Erythroblast (primary cell): Measurements from ENCODE around the gene PRPF6.

Experiments
- DNase-seq, 2 experiments: peaks; one replicate each; lab custom pipeline; 2025; lab: John Stamatoyannopoulos, UW
- GATA1 ChIP-seq: IDR thresholded peaks from 2 replicates; pipeline ENCODE4 v1.6.1; 2011; ENCODE audit warnings: low read depth, mild to moderate bottlenecking, control low read depth, low read length, moderate library complexity
- POLR2A ChIP-seq: IDR thresholded peaks from 2 replicates; pipeline ENCODE4 v1.6.1; 2011; ENCODE audit warnings: mild to moderate bottlenecking, low read length

PRPF6 gene

GRCh38 chr20:64015635-64016034 lies 34.7 kb downstream of the PRPF6 start:
- TF ChIP-seq POLR2A (no peak), GATA1 (no peak)
- DNase-seq: no peak

DNA sequence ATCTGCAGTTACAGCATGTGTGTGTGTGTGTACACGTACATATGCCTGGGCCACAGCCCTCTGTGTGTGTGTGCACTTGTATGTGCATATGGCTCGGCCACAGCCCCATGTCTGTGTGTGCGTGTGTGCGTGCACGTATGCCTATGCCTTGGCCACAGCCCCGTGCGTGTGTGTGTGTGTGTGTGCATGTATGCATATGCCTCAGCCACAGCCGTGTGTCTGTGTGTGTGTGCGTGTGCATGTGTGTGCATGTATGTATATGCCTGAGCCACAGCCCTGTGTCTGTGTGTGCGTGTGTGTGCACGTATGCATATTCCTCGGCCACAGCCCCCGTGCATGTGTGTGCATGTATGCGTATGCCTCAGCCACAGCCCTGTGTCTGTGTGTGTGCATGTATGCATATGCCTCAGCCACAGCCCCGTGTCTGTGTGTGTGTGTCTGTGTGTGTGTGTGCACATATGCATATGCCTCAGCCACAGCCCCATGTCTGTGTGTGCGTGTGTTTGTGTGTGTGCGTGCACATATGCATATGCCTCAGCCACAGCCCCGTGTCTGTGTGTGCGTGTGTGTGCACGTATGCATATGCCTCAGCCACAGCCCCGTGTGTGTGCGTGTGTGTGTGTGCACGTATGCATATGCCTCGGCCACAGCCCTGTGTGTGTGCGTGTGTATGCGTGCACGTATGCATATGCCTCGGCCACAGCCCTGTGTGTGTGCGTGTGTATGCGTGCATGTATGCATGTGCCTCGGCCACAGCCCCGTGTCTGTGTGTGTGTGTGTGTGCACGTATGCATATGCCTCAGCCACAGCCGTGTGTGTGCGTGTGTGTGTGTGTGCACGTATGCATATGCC lies 40.4 kb downstream of the PRPF6 start:
- TF ChIP-seq POLR2A (no peak), GATA1 (no peak)
- DNase-seq: no peak

GRCh38 chr20:64022671-64023360 lies 41.9 kb downstream of the PRPF6 start:
- TF ChIP-seq GATA1: no peak
- TF ChIP-seq POLR2A: no peak
- no peak for DNase-seq

DNA sequence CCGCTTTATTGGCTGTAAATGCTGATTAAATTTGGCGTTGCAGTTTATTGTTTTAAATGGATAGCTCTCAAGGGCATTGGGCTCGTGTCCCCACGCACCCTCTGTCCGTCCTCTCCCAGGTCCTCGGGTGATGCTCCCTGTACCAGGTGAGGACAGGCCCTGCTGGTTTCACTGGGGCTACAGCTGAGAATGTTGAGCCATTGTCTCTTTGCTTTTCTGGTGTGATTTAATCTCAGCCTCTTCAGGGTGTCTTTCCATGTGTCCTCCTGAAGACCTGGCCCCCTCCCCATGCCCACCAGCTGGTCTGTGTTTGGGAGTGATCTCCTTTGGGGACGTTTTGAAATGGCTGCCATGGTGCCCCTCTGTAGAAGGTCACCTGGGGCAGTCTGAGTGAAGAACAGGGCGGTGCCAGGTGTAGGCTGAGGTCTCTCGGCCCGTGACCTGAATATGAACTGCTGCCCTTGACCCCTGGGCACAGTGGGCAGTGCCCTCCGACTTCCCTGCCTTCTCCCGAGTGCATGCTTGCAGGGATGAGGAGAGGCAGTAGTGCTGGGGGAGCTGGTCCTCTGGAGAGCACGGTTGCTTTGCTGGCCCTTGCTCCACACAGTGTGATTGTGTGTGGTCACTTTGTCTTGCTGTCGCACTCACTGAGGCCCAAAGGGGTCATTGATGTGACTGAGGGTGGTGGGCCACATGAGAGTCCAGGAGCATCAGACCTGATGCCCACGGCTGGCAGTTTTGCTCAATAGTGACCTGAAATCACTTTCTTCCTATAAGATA lies 42.6 kb downstream of the PRPF6 start:
- TF ChIP-seq POLR2A: no peak
- no peak for TF ChIP-seq GATA1
- DNase-seq: no peak

GRCh38 chr20:64024141-64024990 lies 43.4 kb downstream of the PRPF6 start:
- no peak for DNase-seq
- TF ChIP-seq GATA1: no peak
- TF ChIP-seq POLR2A: no peak

DNA sequence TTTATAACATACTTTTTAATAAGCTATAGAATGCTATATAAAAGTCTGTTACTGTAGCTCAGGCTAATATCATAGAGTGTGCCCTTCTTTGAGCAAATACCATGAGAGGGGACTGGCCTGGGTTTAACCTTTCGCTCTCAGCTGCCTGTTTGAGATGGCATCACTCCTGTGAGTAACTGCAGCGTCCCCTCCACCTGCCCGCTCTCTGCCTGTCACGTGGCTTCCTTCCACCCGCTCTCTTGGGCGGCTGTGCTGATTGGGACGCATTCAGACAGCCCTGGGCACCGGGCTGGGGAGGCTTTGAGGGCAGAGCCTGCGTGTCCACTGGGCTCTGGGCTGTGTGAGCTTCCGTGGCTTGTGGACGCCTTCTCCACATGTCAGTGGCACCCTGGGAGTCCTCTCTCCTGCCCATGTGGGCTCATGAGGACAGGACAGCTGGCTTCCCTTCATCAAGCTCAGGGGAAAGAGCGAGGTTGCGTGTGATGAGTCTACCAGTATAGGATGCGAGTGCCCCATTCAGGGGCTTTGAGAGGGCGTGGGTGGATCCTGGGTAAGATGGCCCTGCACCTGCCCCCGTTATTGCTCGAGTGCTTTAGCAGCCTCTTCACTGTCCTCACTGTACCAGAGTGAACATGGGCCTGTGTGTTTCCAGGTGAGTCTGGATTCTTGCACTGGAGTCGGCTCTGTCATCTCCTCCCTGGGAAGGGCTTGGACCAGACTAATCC lies 44.3 kb downstream of the PRPF6 start:
- TF ChIP-seq GATA1: no peak
- no peak for TF ChIP-seq POLR2A
- DNase-seq: no peak

DNA sequence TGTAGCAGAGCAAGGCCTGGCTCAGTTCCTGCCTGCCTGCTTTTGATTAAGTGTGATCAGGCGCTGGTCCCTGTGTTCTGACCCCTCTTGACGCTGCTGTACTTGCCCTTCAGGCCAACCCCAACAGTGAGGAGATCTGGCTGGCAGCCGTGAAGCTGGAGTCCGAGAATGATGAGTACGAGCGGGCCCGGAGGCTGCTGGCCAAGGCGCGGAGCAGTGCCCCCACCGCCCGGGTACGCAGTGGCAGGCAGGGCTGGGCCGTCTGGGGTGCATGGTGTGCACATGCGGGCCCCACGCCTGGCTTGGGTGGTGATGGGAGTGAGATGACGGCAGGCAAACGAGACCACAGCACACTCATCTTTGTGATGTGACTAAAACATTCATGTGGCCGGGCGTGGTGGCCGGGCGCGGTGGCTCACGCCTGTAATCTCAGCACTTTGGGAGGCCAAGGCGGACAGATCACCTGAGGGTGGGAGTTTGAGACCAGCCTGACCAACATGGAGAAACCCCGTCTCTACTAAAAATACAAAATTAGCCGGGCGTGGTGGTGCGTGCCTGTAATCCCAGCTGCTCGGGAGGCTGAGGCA lies 45.0 kb downstream of the PRPF6 start:
- no peak for DNase-seq
- TF ChIP-seq GATA1 (no peak), POLR2A (no peak)

DNA sequence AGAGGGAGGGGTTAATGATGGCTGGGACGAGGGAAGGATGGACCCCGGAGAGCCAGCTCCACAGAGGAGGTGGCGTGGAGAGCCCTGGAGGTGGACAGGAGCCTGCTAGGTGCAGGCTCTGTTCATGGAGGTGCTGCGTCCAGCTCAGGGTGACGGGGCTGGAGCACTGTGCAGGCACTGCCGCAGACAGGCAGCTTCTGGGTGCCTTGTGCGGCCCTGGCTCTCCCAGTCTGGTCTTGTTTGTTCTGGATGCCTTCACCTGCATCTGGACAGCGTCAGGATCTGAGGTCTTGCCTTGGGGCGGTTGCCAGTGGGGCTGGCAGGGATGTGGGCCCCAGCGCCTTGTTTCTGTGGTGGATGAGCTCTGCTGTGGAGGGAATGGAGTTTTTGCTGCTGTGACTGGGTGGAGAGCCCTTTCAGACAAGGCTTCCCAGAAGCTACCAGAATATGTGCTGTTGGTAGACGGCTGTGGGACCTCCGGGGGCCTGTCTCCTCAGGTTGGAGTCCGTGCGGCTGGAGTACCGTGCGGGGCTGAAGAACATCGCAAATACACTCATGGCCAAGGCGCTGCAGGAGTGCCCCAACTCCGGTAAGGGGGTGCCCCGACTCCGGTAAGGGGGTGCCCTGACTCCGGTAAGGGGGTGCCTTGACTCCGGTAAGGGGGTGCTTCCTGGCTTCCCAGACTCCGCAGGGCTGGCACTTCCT lies 47.2 kb downstream of the PRPF6 start:
- TF ChIP-seq POLR2A (no peak), GATA1 (no peak)
- no peak for DNase-seq

DNA sequence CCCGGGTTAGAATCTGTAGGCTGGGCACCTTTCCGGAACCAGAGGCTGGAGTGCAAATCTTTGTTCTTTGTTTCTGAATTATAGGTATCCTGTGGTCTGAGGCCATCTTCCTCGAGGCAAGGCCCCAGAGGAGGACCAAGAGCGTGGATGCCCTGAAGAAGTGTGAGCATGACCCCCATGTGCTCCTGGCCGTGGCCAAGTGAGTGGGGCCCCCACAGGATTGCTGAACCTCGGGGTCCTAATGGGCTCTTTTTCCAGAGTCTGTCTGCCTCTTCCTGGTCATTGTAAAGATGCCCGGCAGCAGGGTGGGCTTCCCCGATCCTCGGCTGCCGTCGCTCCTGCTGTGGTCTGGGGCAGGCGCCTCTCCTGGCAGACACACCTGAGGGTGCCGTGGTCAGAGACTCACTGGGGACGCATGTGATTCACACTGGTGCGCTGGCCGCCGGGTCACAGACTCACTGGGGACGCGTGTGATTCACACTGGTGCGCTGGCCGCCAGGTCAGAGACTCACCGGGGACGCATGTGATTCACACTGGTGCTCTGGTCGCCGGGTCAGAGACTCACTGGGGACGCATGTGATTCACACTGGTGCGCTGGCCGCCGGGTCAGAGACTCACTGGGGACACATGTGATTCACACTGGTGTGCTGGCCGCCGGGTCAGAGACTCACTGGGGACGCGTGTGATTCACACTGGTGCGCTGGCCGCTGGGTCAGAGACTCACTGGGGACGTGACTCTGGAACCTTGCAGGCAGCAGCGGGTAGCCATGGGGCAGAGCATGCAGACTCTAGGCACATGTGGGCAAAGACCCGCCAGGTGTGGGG lies 48.6 kb downstream of the PRPF6 start:
- no peak for TF ChIP-seq GATA1
- TF ChIP-seq POLR2A: no peak
- no peak for DNase-seq

- no peak for DNase-seq
- TF ChIP-seq GATA1 (no peak), POLR2A (no peak)
These were observed 49.6 kb downstream of the PRPF6 start for GRCh38 chr20:64030371-64031134.
